Mammary epithelial cell (primary cell): ENCODE measurements around the gene DCLK3.

ENCODE experiments used
- EZH2 ChIP-seq: IDR thresholded peaks from 2 replicates; pipeline ENCODE4 v1.6.1; 2012; ENCODE audit warnings: low read length, inconsistent platforms, borderline replicate concordance
- TF ChIP-seq, protein P1 (sequence below), 2 donors: IDR thresholded peaks in 1 of 2; conservative IDR thresholded peaks in 1 of 2; 2 replicates each; pipeline ENCODE4 v1.5.1; 2011 to 2012; ENCODE audit warnings: inconsistent platforms in 2 of 2, low read length in 2 of 2, mild to moderate bottlenecking in 2 of 2, control low read depth in 1 of 2, low read depth in 1 of 2; ENCODE audit not compliant: insufficient read depth in 1 of 2; ENCODE audit errors: extremely low read depth in 1 of 2

DNA sequence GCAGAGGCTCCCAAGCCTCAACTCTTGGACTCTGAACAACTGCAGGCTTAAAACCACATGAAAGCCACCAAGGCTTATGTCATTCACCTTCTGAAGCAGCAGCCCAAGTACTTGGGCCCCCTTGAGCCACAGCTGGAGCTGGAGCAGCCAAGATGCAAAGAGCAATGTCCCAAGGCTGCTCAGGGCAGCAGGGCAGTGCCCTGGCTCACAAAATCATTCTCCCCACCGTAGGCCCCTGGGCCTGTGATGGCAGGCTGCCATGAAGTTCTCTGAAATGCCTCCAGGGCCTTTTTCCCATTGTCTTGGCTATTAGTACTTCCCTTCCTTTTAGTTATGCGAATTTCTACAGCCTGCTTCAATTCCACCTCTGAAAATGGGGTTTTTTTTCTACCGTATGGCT, 83.4 kb downstream of the DCLK3 start:
- TF ChIP-seq, protein P1, sequence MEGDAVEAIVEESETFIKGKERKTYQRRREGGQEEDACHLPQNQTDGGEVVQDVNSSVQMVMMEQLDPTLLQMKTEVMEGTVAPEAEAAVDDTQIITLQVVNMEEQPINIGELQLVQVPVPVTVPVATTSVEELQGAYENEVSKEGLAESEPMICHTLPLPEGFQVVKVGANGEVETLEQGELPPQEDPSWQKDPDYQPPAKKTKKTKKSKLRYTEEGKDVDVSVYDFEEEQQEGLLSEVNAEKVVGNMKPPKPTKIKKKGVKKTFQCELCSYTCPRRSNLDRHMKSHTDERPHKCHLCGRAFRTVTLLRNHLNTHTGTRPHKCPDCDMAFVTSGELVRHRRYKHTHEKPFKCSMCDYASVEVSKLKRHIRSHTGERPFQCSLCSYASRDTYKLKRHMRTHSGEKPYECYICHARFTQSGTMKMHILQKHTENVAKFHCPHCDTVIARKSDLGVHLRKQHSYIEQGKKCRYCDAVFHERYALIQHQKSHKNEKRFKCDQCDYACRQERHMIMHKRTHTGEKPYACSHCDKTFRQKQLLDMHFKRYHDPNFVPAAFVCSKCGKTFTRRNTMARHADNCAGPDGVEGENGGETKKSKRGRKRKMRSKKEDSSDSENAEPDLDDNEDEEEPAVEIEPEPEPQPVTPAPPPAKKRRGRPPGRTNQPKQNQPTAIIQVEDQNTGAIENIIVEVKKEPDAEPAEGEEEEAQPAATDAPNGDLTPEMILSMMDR (conservative IDR thresholded peaks at IDR 0.05 in 1 of 2, IDR thresholded peaks at IDR 0.05 in 1 of 2; ENCODE audit: extremely low read depth in 1 of 2, insufficient read depth in 1 of 2, low read depth in 1 of 2, low read length in 2 of 2) = no peak
- TF ChIP-seq EZH2 = no peak
